Measurements from ENCODE around the gene SLC7A8. TPM values are rescaled to one million over a fixed set of nuclear protein-coding genes. Genes with fewer than 3 reads are reported as not detected.

SLC7A8 gene
- total and polyA plus RNA-seq, 2 of the 4 experiments (the other 2 are of a cell fraction) = 0.31 TPM; not detected in 1

- no peak overlapping the region for H2AK9ac ChIP-seq (replicated peaks; ENCODE audit: low read depth, low read length, poor library complexity)
- H2BK5ac ChIP-seq (ENCODE audit: low read depth, low read length, poor library complexity, severe bottlenecking) = no peak overlapping the region
- ChIA-PET CTCF (interaction anchor here (1.0 to 1.1 kb wide), 2 partner anchors 22 to 42 kb away, joined by 3 read pairs; no protein-coding TSS in a partner anchor), POLR2A (ENCODE audit: unreplicated experiment) (interaction anchor here (0.6 kb wide), 1 partner anchor 14 kb away, joined by 3 read pairs; no protein-coding TSS in a partner anchor)
- H2BK15ac ChIP-seq (ENCODE audit: low read depth, low read length) = no peak overlapping the region
- no peak overlapping the region for H3K27ac ChIP-seq (ENCODE audit: insufficient read depth, low read length)
- H3K14ac ChIP-seq (replicated peaks; ENCODE audit: low read depth, low read length) = no peak overlapping the region
- no peaks in the 10 kb centered on the region for H3K9me1 ChIP-seq (ENCODE audit: insufficient read depth, low read length)
- no peaks in the 10 kb centered on the region for H4K20me1 ChIP-seq (ENCODE audit: insufficient read depth, low read length)
- BruUV-seq (replicated peaks) = no TSS peak
- dilution Hi-C loops (cut with HindIII; ENCODE audit: low sequenced_read_pairs, unreplicated experiment) = no loop called here
- H3K4me2 ChIP-seq (ENCODE audit: low read depth, low read length) = no peak overlapping the region
- H4K8ac ChIP-seq (ENCODE audit: low read depth in 2 of 2, low read length in 2 of 2) = no peak overlapping the region
- no peaks in the 10 kb centered on the region for H3K36me3 ChIP-seq (ENCODE audit: control insufficient read depth, insufficient read depth, low read length)
- H3K9me3 ChIP-seq (ENCODE audit: control insufficient read depth, insufficient read depth, low read length) = no peaks in the 10 kb centered on the region
- DNase-seq (no peak), ATAC-seq (ENCODE audit: low read depth) (no peak)
- H3K27me3 ChIP-seq (ENCODE audit: control insufficient read depth, insufficient read depth, low read length) = peaks cover 36% of the 10 kb centered on the region
- TF ChIP-seq CEBPB (IDR thresholded peaks at IDR 0.05; ENCODE audit: low read depth, low read length) = no peak
- no peak for TF ChIP-seq SMC3 (IDR thresholded peaks at IDR 0.05; ENCODE audit: low read depth, low read length)
- TF ChIP-seq MAZ (IDR thresholded peaks at IDR 0.05; ENCODE audit: borderline replicate concordance, low read depth, low read length) = no peak
- TF ChIP-seq MXI1 (IDR thresholded peaks at IDR 0.05; ENCODE audit: borderline replicate concordance, low read depth, low read length) = no peak
- TF ChIP-seq BHLHE40 (IDR thresholded peaks at IDR 0.05; ENCODE audit: low read depth, low read length) = no peak
- no peak for TF ChIP-seq USF2 (IDR thresholded peaks at IDR 0.05; ENCODE audit: low read depth, low read length)
- no peak for TF ChIP-seq ELK1 (IDR thresholded peaks at IDR 0.05; ENCODE audit: borderline replicate concordance, low read depth, low read length)
- TF ChIP-seq MAFK (IDR thresholded peaks at IDR 0.05; ENCODE audit: low read depth, low read length) = no peak
- TF ChIP-seq CTCF (conservative IDR thresholded peaks at IDR 0.05; ENCODE audit: low read depth, low read length) = no peak
- in situ Hi-C loops (cut with MboI; ENCODE audit: low sequenced_read_pairs) = no loop called here
- no peak overlapping the region for H4K91ac ChIP-seq (ENCODE audit: insufficient read depth, low read depth, low read length)
- no peak overlapping the region for H3K18ac ChIP-seq (ENCODE audit: low read depth, low read length)
- no peak overlapping the region for H2BK120ac ChIP-seq (ENCODE audit: low read depth, low read length)
- H3K79me1 ChIP-seq (ENCODE audit: low read depth in 1 of 2, low read length in 2 of 2) = no peaks in the 10 kb centered on the region
- no peak overlapping the region for H3K23ac ChIP-seq (ENCODE audit: low read depth, low read length)
- WGBS, 2 experiments (ENCODE audit: extremely low coverage in 2 of 2, insufficient read length in 1 of 2) = no CpG with 5 or more reads among the region's 4 CpGs
- H3K4me1 ChIP-seq (ENCODE audit: control insufficient read depth, insufficient read depth, low read length) = peaks cover 3% of the 10 kb centered on the region; the same call in 1 of the 2 replicates
- no peak overlapping the region for H3K56ac ChIP-seq (ENCODE audit: extremely low read depth, insufficient read depth, low read length)
- no peak overlapping the region for H4K5ac ChIP-seq (ENCODE audit: low read depth, low read length)
- no peak overlapping the region for H3K4me3 ChIP-seq (ENCODE audit: insufficient read depth, low read depth, low read length)
- no peak overlapping the region for H3K4ac ChIP-seq (ENCODE audit: low read depth, low read length)
- H2AFZ ChIP-seq (replicated peaks; ENCODE audit: low read length, poor library complexity) = no peak overlapping the region
- intact Hi-C loops (cut with micrococcal nuclease) = no loop called here
- H2AK5ac ChIP-seq (ENCODE audit: low read depth, low read length) = no peak overlapping the region
- no peak overlapping the region for H3K9ac ChIP-seq (ENCODE audit: low read depth, low read length)
- no peak overlapping the region for H2BK20ac ChIP-seq (ENCODE audit: low read depth, low read length)
Observed at GRCh38 chr14:23162800-23163199, 20.7 kb downstream of the SLC7A8 start.

All from IMR-90 (cell line).